DOHH2 (cell line): ENCODE results near the gene GATA5.

Experiments
- H3F3A ChIP-seq: fragments of 200-600 bp; sonication (generic), shearing (Covaris generic); 2 replicates; pipeline ENCODE4 v1.6.0; 2016; ENCODE audit warnings: antibody characterized with exemption, mild to moderate bottlenecking; ENCODE audit not compliant: control insufficient read depth, insufficient read depth
- H3K27ac ChIP-seq: fragments of 200-600 bp; sonication (generic); 2 replicates; pipeline ENCODE4 v1.5.1; 2014; ENCODE audit warnings: low read depth, mild to moderate bottlenecking, low read length, moderate library complexity
- H3K27me3 ChIP-seq: fragments of 200-600 bp; sonication (generic); 2 replicates; pipeline ENCODE4 v1.6.1; 2014; ENCODE audit warnings: mild to moderate bottlenecking, low read length, mixed read lengths; ENCODE audit not compliant: control insufficient read depth
- H3K36me3 ChIP-seq: fragments of 200-600 bp; sonication (generic); 2 replicates; pipeline ENCODE4 v1.6.1; 2014; ENCODE audit warnings: mild to moderate bottlenecking, low read length, moderate library complexity, mixed read lengths; ENCODE audit not compliant: control insufficient read depth
- H3K4me1 ChIP-seq: fragments of 200-600 bp; sonication (generic); 2 replicates; pipeline ENCODE4 v1.6.1; 2014; ENCODE audit warnings: mild to moderate bottlenecking, low read length, mixed read lengths; ENCODE audit not compliant: control insufficient read depth
- H3K4me2 ChIP-seq: fragments of 200-600 bp; sonication (generic); 2 replicates; pipeline ENCODE4 v1.6.0; 2014; ENCODE audit warnings: mild to moderate bottlenecking, low read length, moderate library complexity
- H3K4me3 ChIP-seq: fragments of 200-600 bp; sonication (generic); 2 replicates; pipeline ENCODE4 v1.5.1; 2014; ENCODE audit warnings: mild to moderate bottlenecking, low read length, mixed read lengths
- H3K79me2 ChIP-seq: fragments of 200-600 bp; sonication (generic); 2 replicates; pipeline ENCODE4 v1.6.1; 2014; ENCODE audit warnings: mild to moderate bottlenecking, low read length, mixed read lengths; ENCODE audit not compliant: control insufficient read depth
- H3K9me2 ChIP-seq: fragments of 200-600 bp; sonication (generic); replicated peaks from 2 replicates; pipeline ENCODE4 v1.6.1; 2014; ENCODE audit warnings: mild to moderate bottlenecking, low read length, mixed read lengths; ENCODE audit not compliant: control insufficient read depth
- H3K9me3 ChIP-seq: fragments of 200-600 bp; sonication (generic); 2 replicates; pipeline ENCODE4 v1.6.1; 2014; ENCODE audit warnings: antibody characterized with exemption, low read length, mixed read lengths; ENCODE audit not compliant: control insufficient read depth, insufficient read depth
- H4K20me1 ChIP-seq: fragments of 200-600 bp; sonication (generic); 2 replicates; pipeline ENCODE4 v1.6.0; 2014; ENCODE audit warnings: low read depth, mild to moderate bottlenecking, antibody characterized with exemption, low read length, moderate library complexity; ENCODE audit not compliant: control insufficient read depth, insufficient read depth
- CTCF ChIP-seq: fragments of 200-600 bp; sonication (generic); IDR thresholded peaks from one replicate; pipeline ENCODE4 v1.5.1; 2014; ENCODE audit warnings: antibody characterized with exemption, mild to moderate bottlenecking, low read depth, low read length; ENCODE audit not compliant: poor library complexity, severe bottlenecking
- EZH2phosphoT487 ChIP-seq: fragments of 200-600 bp; sonication (generic); IDR thresholded peaks from 2 replicates; pipeline ENCODE4 v1.6.1; 2017; ENCODE audit warnings: borderline replicate concordance, mild to moderate bottlenecking, antibody characterized with exemption, low read length, moderate library complexity, mixed read lengths

Gene GATA5

GRCh38 chr20:62466072-62466760 is 9.6 kb downstream of the GATA5 start:
- no peaks in the 10 kb centered on the region for H3K9me3 ChIP-seq
- no peaks in the 10 kb centered on the region for H3K36me3 ChIP-seq
- no peaks in the 10 kb centered on the region for H3K27me3 ChIP-seq
- H3K79me2 ChIP-seq, result no peaks in the 10 kb centered on the region
- TF ChIP-seq CTCF (no peak), EZH2phosphoT487 (no peak)
- H3K4me1 ChIP-seq, result no peaks in the 10 kb centered on the region
- H3F3A ChIP-seq, result no peaks in the 10 kb centered on the region
- no peak overlapping the region for H3K4me3 ChIP-seq
- H3K9me2 ChIP-seq, result no peaks in the 10 kb centered on the region
- H3K27ac ChIP-seq, result no peak overlapping the region
- no peak overlapping the region for H3K4me2 ChIP-seq
- H4K20me1 ChIP-seq, result no peaks in the 10 kb centered on the region

GRCh38 chr20:62464990-62465389 is 10.8 kb downstream of the GATA5 start:
- Histone ChIP-seq H3K27me3 (no peaks in the 10 kb centered on the region), H3K79me2 (no peaks in the 10 kb centered on the region), H3K9me3 (no peaks in the 10 kb centered on the region), H3K27ac (no peak overlapping the region), H3F3A (no peaks in the 10 kb centered on the region), H3K4me1 (no peaks in the 10 kb centered on the region), H3K9me2 (no peaks in the 10 kb centered on the region), H4K20me1 (no peaks in the 10 kb centered on the region), H3K4me2 (no peak overlapping the region), H3K36me3 (no peaks in the 10 kb centered on the region), H3K4me3 (no peak overlapping the region)
- TF ChIP-seq CTCF, result no peak
- no peak for TF ChIP-seq EZH2phosphoT487

GRCh38 chr20:62464425-62464770 is 11.4 kb downstream of the GATA5 start:
- no peaks in the 10 kb centered on the region for H3F3A ChIP-seq
- H3K4me1 ChIP-seq, result no peaks in the 10 kb centered on the region
- no peaks in the 10 kb centered on the region for H3K27me3 ChIP-seq

More at GRCh38 chr20:62464425-62464770, 11.4 kb downstream of the GATA5 start:
- TF ChIP-seq CTCF (no peak), EZH2phosphoT487 (no peak)
- H3K4me2 ChIP-seq, result no peak overlapping the region
- H4K20me1 ChIP-seq, result no peaks in the 10 kb centered on the region
- no peak overlapping the region for H3K27ac ChIP-seq
- no peaks in the 10 kb centered on the region for H3K79me2 ChIP-seq
- no peak overlapping the region for H3K4me3 ChIP-seq
- H3K9me2 ChIP-seq, result no peaks in the 10 kb centered on the region
- H3K36me3 ChIP-seq, result no peaks in the 10 kb centered on the region
- no peaks in the 10 kb centered on the region for H3K9me3 ChIP-seq
